GM12892 (cell line): ENCODE data around the gene PACS1.
A peak's percentile ranks its signal among the peaks of the same experiment; 100 is the strongest.

Source experiments
- DNase-seq: peaks from one replicate; pipeline ENCODE4 v3.0.0; 2011; ENCODE audit not compliant: insufficient read length
- FAIRE-seq: peaks from 2 replicates; lab custom pipeline; 2011; peaks lifted over from hg19 to GRCh38; lab: Jason Lieb, UNC
- POLR2A ChIP-seq: IDR thresholded peaks from 2 replicates; pipeline ENCODE4 v1.6.1; 2011; ENCODE audit warnings: low read depth, low read length, control low read depth
- POLR2AphosphoS5 ChIP-seq: IDR thresholded peaks from 2 replicates; pipeline ENCODE4 v1.6.1; 2011; ENCODE audit warnings: low read depth, low read length, control low read depth
- TAF1 ChIP-seq: IDR thresholded peaks from 2 replicates; pipeline ENCODE4 v1.6.1; 2011; ENCODE audit warnings: low read depth, mild to moderate bottlenecking, control low read depth, low read length, borderline replicate concordance

PACS1 gene

GRCh38 chr11:66136752-66137123 lies 66.7 kb downstream of the PACS1 start:
- DNase-seq (no peak), FAIRE-seq (no peak)
- TF ChIP-seq POLR2AphosphoS5, result no peak

DNA sequence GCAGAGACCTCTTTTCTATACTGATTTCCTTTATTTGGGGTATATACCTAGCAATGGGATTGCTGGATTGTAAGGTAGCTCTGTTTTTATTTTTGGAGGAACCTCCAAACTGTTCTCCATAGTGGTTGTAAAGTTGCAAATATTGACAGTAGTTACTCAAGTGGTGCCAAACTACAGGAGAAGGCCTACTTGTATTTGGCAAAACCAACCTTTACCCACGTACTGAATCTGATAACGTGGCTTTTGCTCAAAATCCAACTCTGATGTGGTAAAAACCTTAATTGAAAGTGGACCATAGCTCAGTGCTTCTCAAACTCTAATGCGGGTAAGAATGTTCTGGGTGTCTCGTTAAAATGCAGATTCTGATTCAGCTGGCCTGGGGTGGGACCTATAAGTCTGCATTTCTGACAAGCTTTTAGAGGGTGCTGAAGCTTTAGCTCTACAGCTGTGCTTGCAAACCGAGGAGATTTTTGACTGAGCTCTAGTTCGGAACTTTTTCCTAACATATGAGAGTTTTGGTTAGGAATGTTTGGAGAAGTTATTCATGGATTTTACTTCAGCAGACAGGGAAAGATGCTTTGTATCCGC lies 69.8 kb downstream of the PACS1 start:
- TF ChIP-seq POLR2A, result no peak
- no peak for TF ChIP-seq POLR2AphosphoS5
- TF ChIP-seq TAF1, result no peak
- no peak for FAIRE-seq

GRCh38 chr11:66142370-66143263 lies 72.5 kb downstream of the PACS1 start:
- DNase-seq, result no peak
- TF ChIP-seq POLR2A (no peak), POLR2AphosphoS5 (no peak), TAF1 (no peak)
- no peak for FAIRE-seq

More for the DNA sequence above, 69.8 kb downstream of the PACS1 start:
- DNase-seq, result no peak

GRCh38 chr11:66143264-66143566 lies 73.1 kb downstream of the PACS1 start:
- FAIRE-seq, result no peak
- DNase-seq, result no peak
- no peak for TF ChIP-seq POLR2A
- no peak for TF ChIP-seq TAF1
- TF ChIP-seq POLR2AphosphoS5, result no peak

GRCh38 chr11:66143996-66144678 lies 74.1 kb downstream of the PACS1 start:
- TF ChIP-seq TAF1 (no peak), POLR2AphosphoS5 (no peak), POLR2A (no peak)
- FAIRE-seq (no peak), DNase-seq (no peak)

GRCh38 chr11:66146074-66146473 lies 76.0 kb downstream of the PACS1 start:
- DNase-seq (no peak), FAIRE-seq (no peak)
- TF ChIP-seq TAF1 (no peak), POLR2AphosphoS5 (no peak), POLR2A (no peak)

GRCh38 chr11:66146940-66147339 lies 76.9 kb downstream of the PACS1 start:
- DNase-seq (no peak), FAIRE-seq (no peak)
- TF ChIP-seq TAF1 (no peak), POLR2AphosphoS5 (no peak), POLR2A (no peak)

GRCh38 chr11:66150140-66150539 lies 80.1 kb downstream of the PACS1 start:
- TF ChIP-seq POLR2AphosphoS5 (no peak), POLR2A (no peak), TAF1 (no peak)
- DNase-seq (no peak), FAIRE-seq (no peak)

- no peak for TF ChIP-seq TAF1
- TF ChIP-seq POLR2AphosphoS5, result no peak
- no peak for TF ChIP-seq POLR2A
- DNase-seq (no peak), FAIRE-seq (peak; percentile 44)
Measured at GRCh38 chr11:66150725-66151124, 80.7 kb downstream of the PACS1 start.

DNA sequence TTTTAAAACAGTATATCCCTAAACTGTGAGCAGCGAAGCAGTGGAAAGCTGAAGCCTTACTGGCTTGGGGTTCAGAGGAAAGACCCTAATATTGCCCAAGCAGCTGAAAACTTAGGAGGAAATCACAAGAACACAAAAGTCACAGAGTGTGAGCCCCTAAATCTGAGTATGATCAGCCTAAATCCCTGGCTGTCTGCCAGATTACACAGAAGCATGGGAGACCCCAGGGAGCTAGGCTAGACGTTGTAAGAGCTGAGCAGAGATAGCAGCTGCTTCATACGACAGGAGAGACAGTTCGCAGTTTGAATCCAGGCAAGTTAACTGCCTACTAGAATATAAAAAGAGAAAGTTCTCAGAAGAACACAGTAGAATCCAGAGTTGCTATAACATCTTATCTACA lies 81.2 kb downstream of the PACS1 start:
- DNase-seq (no peak), FAIRE-seq (peak; percentile 24)
- no peak for TF ChIP-seq POLR2A
- no peak for TF ChIP-seq POLR2AphosphoS5
- TF ChIP-seq TAF1, result no peak

DNA sequence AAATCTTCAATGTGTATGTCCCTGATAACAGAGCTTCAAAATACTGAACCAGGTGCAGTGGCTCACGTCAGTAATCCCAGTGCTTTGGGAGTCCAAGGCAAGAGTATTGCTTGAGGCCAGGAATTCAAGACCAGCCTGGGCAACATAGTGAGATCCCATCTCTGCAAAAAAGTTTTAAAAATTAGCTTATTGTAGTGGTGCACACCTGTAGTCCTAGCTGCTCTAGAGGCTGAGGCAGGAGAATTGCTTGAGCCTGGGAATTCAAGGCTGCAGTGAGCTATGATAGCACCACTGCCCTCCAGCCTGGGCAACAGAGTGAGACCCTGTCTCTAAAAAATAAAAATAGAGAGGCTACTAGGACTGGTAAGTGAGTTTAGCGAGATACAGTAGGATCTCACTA lies 84.0 kb downstream of the PACS1 start:
- no peak for FAIRE-seq
- no peak for TF ChIP-seq POLR2A
- no peak for TF ChIP-seq POLR2AphosphoS5
- TF ChIP-seq TAF1, result no peak
- no peak for DNase-seq

DNA sequence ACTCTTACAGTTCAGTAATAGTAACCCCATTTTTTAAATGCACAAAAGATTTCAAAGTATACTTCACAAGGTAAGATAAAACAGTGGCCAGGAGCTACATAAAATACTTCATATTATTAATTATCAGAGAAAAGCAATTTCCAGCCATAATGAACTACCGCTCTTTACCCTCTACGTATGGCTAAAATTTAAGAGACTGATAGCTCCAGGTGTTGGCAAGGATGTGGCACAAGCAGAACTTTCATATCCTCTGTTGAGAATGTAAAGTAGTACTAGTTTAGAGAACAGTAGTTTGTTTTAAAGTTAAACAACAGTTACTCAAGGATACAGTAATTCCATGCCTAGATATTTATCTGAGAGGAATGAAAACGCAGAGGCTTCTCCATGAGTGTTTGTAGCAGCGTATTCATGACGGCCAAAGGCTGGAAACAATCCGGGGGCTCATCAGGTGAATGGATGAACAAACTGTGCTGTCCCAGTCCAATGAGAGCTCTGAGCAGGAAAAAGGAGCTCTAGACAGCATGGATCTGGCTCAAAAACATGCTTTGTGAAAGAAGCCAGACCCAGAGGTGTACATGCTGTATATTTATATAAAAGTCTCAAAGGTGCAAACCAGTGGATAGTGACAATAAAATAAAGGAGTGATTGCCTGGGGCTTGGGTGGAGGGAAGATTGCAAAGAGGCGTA lies 85.5 kb downstream of the PACS1 start:
- no peak for DNase-seq
- TF ChIP-seq TAF1 (no peak), POLR2A (no peak), POLR2AphosphoS5 (no peak)
- FAIRE-seq, result peak; percentile 17
